ENCODE results near the gene SEMA3F. TPM values are rescaled to one million over a fixed set of nuclear protein-coding genes. Genes with fewer than 3 reads are reported as not detected.

Gene SEMA3F
- total and polyA plus RNA-seq, 2 of the 4 experiments (the other 2 are of a cell fraction): 7.3 to 23.3 TPM

DNA sequence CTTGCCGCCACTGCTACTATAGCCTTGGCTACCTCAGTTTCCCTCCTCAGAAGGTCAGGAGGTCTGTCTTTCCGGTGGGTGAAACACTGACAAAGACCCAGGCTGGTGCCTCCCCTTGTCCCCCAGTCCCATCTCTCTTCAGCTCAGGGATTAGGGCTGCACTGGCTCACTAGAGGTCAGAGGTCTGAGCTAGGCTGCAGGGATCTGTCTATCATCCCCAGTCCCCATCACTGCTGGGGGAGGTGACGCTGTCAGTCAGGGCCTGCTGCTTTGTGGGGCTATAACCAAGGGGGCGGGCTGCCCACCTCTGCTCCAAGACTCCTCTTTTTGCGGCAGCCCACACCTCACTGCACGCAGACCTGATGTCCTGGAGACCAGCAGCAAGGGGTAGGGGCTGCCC, 13.7 kb downstream of the SEMA3F start:
- Histone ChIP-seq H4K5ac (ENCODE audit: low read depth, low read length) (no peak overlapping the region), H3K9me3 (ENCODE audit: control insufficient read depth, insufficient read depth, low read length) (no peaks in the 10 kb centered on the region), H3K9me1 (ENCODE audit: insufficient read depth, low read length) (peaks cover 37% of the 10 kb centered on the region), H3K14ac (replicated peaks; ENCODE audit: low read depth, low read length) (no peak overlapping the region), H2AFZ (replicated peaks; ENCODE audit: low read length, poor library complexity) (no peak overlapping the region), H2AK9ac (replicated peaks; ENCODE audit: low read depth, low read length, poor library complexity) (no peak overlapping the region), H3K56ac (ENCODE audit: extremely low read depth, insufficient read depth, low read length) (no peak overlapping the region), H3K4me2 (ENCODE audit: low read depth, low read length) (no peak overlapping the region), H2BK20ac (ENCODE audit: low read depth, low read length) (no peak overlapping the region), H4K91ac (ENCODE audit: insufficient read depth, low read depth, low read length) (no peak overlapping the region), H3K27ac (ENCODE audit: insufficient read depth, low read length) (no peak overlapping the region), H4K20me1 (ENCODE audit: insufficient read depth, low read length) (peaks cover 4% of the 10 kb centered on the region; the same call in 1 of the 2 replicates), H2AK5ac (ENCODE audit: low read depth, low read length) (peak overlapping the region; percentile 51), H2BK15ac (ENCODE audit: low read depth, low read length) (0 out of 3 replicates have a peak overlapping the region, but pooled peaks have one; percentile 23), H2BK5ac (ENCODE audit: low read depth, low read length, poor library complexity, severe bottlenecking) (no peak overlapping the region), H3K4ac (ENCODE audit: low read depth, low read length) (peak overlapping the region; percentile 32; the same call in 1 of the 2 replicates), H3K36me3 (ENCODE audit: control insufficient read depth, insufficient read depth, low read length) (peaks cover 3% of the 10 kb centered on the region), H3K4me1 (ENCODE audit: control insufficient read depth, insufficient read depth, low read length) (peaks cover 50% of the 10 kb centered on the region), H3K23ac (ENCODE audit: low read depth, low read length) (no peak overlapping the region), H3K9ac (ENCODE audit: low read depth, low read length) (no peak overlapping the region), H3K79me1 (ENCODE audit: low read depth in 1 of 2, low read length in 2 of 2) (peaks cover 15 to 85% of the 10 kb centered on the region in 2 experiments; a peak in 3 of 4 replicates), H2BK120ac (ENCODE audit: low read depth, low read length) (peak overlapping the region; percentile 22; the same call in 1 of the 2 replicates), H3K4me3 (ENCODE audit: insufficient read depth, low read depth, low read length) (no peak overlapping the region), H3K18ac (ENCODE audit: low read depth, low read length) (no peak overlapping the region), H4K8ac (ENCODE audit: low read depth in 2 of 2, low read length in 2 of 2) (no peak overlapping the region; a peak in 1 of 4 replicates), H3K27me3 (ENCODE audit: control insufficient read depth, insufficient read depth, low read length) (no peaks in the 10 kb centered on the region)
- intact Hi-C loops (cut with micrococcal nuclease): no loop called here
- WGBS, 2 experiments (ENCODE audit: extremely low coverage in 2 of 2, insufficient read length in 1 of 2): no CpG with 5 or more reads among the region's 6 CpGs
- ATAC-seq (ENCODE audit: low read depth) (no peak), DNase-seq (no peak)
- ChIA-PET CTCF (no interaction called here), POLR2A (ENCODE audit: unreplicated experiment) (no interaction called here)
- no TSS peak for BruUV-seq (replicated peaks)
- TF ChIP-seq MAFK (IDR thresholded peaks at IDR 0.05; ENCODE audit: low read depth, low read length) (no peak), RAD21 (IDR thresholded peaks at IDR 0.05; ENCODE audit: low read length) (no peak), CEBPB (IDR thresholded peaks at IDR 0.05; ENCODE audit: low read depth, low read length) (no peak), CTCF (conservative IDR thresholded peaks at IDR 0.05; ENCODE audit: low read depth, low read length) (no peak), MAZ (IDR thresholded peaks at IDR 0.05; ENCODE audit: borderline replicate concordance, low read depth, low read length) (no peak), POLR2A (IDR thresholded peaks at IDR 0.05; ENCODE audit: low read depth, low read length) (no peak), USF2 (IDR thresholded peaks at IDR 0.05; ENCODE audit: low read depth, low read length) (no peak), RCOR1 (IDR thresholded peaks at IDR 0.05; ENCODE audit: insufficient replicate concordance, low read length) (no peak)
- dilution Hi-C loops (cut with HindIII; ENCODE audit: low sequenced_read_pairs, unreplicated experiment): no loop called here
- in situ Hi-C loops (cut with MboI; ENCODE audit: low sequenced_read_pairs): no loop called here
